ENCODE measurements around the gene MYRFL.

DNA sequence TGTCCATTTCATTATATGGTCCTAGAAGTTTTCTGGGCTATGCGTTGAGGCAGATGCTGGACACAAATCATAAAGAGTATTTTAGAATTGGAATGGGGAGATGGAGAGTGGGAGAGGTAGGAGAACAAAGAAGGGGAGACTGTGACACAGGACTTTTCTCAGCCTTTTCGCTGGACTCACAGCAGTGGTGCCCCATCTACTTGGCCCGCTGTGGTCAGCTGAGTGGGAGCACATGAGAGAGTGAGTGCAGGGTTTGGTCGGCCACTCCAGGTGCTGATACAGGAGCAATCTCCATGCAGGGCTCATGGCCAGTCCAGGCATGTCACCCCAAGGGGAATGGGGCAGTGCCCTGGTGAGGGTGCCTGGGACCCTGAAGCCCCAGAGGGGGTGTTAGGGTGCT, 109.0 kb downstream of the MYRFL start:
- TF ChIP-seq POLR2AphosphoS5 (IDR thresholded peaks at IDR 0.05; ENCODE audit: low read depth, low read length) (no peak), EZH2phosphoT487 (IDR thresholded peaks at IDR 0.05; ENCODE audit: borderline replicate concordance, low read depth) (no peak), RAD21 (IDR thresholded peaks at IDR 0.05; ENCODE audit: low read length) (no peak), EP300 (IDR thresholded peaks at IDR 0.05; ENCODE audit: borderline replicate concordance in 1 of 2, low read depth in 1 of 2, low read length in 1 of 2) (no peak), CHD2 (IDR thresholded peaks at IDR 0.05; ENCODE audit: low read length, partially characterized antibody) (no peak), YY1 (IDR thresholded peaks at IDR 0.05; ENCODE audit: low read depth) (no peak), GABPA (IDR thresholded peaks at IDR 0.05; ENCODE audit: low read depth) (no peak)
- TF ChIP-seq, protein P1, sequence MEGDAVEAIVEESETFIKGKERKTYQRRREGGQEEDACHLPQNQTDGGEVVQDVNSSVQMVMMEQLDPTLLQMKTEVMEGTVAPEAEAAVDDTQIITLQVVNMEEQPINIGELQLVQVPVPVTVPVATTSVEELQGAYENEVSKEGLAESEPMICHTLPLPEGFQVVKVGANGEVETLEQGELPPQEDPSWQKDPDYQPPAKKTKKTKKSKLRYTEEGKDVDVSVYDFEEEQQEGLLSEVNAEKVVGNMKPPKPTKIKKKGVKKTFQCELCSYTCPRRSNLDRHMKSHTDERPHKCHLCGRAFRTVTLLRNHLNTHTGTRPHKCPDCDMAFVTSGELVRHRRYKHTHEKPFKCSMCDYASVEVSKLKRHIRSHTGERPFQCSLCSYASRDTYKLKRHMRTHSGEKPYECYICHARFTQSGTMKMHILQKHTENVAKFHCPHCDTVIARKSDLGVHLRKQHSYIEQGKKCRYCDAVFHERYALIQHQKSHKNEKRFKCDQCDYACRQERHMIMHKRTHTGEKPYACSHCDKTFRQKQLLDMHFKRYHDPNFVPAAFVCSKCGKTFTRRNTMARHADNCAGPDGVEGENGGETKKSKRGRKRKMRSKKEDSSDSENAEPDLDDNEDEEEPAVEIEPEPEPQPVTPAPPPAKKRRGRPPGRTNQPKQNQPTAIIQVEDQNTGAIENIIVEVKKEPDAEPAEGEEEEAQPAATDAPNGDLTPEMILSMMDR (IDR thresholded peaks at IDR 0.05), result no peak
- TF ChIP-seq, protein P2, sequence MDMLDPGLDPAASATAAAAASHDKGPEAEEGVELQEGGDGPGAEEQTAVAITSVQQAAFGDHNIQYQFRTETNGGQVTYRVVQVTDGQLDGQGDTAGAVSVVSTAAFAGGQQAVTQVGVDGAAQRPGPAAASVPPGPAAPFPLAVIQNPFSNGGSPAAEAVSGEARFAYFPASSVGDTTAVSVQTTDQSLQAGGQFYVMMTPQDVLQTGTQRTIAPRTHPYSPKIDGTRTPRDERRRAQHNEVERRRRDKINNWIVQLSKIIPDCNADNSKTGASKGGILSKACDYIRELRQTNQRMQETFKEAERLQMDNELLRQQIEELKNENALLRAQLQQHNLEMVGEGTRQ (IDR thresholded peaks at IDR 0.05; ENCODE audit: borderline replicate concordance, low read depth, low read length), result no peak
- TF ChIP-seq, protein P3, sequence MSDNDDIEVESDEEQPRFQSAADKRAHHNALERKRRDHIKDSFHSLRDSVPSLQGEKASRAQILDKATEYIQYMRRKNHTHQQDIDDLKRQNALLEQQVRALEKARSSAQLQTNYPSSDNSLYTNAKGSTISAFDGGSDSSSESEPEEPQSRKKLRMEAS (IDR thresholded peaks at IDR 0.05; ENCODE audit: low read depth), result no peak
- TF ChIP-seq, protein P4, sequence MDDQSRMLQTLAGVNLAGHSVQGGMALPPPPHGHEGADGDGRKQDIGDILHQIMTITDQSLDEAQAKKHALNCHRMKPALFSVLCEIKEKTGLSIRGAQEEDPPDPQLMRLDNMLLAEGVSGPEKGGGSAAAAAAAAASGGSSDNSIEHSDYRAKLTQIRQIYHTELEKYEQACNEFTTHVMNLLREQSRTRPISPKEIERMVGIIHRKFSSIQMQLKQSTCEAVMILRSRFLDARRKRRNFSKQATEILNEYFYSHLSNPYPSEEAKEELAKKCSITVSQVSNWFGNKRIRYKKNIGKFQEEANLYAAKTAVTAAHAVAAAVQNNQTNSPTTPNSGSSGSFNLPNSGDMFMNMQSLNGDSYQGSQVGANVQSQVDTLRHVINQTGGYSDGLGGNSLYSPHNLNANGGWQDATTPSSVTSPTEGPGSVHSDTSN (IDR thresholded peaks at IDR 0.05), result no peak
- TF ChIP-seq, protein P5, sequence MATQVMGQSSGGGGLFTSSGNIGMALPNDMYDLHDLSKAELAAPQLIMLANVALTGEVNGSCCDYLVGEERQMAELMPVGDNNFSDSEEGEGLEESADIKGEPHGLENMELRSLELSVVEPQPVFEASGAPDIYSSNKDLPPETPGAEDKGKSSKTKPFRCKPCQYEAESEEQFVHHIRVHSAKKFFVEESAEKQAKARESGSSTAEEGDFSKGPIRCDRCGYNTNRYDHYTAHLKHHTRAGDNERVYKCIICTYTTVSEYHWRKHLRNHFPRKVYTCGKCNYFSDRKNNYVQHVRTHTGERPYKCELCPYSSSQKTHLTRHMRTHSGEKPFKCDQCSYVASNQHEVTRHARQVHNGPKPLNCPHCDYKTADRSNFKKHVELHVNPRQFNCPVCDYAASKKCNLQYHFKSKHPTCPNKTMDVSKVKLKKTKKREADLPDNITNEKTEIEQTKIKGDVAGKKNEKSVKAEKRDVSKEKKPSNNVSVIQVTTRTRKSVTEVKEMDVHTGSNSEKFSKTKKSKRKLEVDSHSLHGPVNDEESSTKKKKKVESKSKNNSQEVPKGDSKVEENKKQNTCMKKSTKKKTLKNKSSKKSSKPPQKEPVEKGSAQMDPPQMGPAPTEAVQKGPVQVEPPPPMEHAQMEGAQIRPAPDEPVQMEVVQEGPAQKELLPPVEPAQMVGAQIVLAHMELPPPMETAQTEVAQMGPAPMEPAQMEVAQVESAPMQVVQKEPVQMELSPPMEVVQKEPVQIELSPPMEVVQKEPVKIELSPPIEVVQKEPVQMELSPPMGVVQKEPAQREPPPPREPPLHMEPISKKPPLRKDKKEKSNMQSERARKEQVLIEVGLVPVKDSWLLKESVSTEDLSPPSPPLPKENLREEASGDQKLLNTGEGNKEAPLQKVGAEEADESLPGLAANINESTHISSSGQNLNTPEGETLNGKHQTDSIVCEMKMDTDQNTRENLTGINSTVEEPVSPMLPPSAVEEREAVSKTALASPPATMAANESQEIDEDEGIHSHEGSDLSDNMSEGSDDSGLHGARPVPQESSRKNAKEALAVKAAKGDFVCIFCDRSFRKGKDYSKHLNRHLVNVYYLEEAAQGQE (IDR thresholded peaks at IDR 0.05; ENCODE audit: low read depth, low read length), result no peak

Data from SK-N-SH (cell line).